Effector memory CD4-positive, alpha-beta T cell (primary cell): ENCODE data around the gene NOSTRIN.

ENCODE experiments used
- DNase-seq, 3 donors: peaks; one replicate each; pipeline ENCODE4 v3.0.0-alpha.2; 2020
- H3K27ac ChIP-seq: 2 replicates; pipeline ENCODE4 v1.7.0; 2013; ENCODE audit warnings: mild to moderate bottlenecking, low read length, moderate library complexity; ENCODE audit not compliant: insufficient read depth, poor library complexity, severe bottlenecking
- H3K27me3 ChIP-seq: replicated peaks from 2 replicates; pipeline ENCODE4 v1.7.0; 2013; ENCODE audit warnings: mild to moderate bottlenecking, low read length; ENCODE audit not compliant: insufficient read depth, control insufficient read depth, poor library complexity, severe bottlenecking
- H3K36me3 ChIP-seq: 2 replicates; pipeline ENCODE4 v1.7.0; 2013; ENCODE audit warnings: mild to moderate bottlenecking, low read length, moderate library complexity; ENCODE audit not compliant: control insufficient read depth, insufficient read depth
- H3K4me1 ChIP-seq: 2 replicates; pipeline ENCODE4 v1.7.0; 2013; ENCODE audit warnings: low read length, mild to moderate bottlenecking; ENCODE audit not compliant: control insufficient read depth, insufficient read depth, poor library complexity, severe bottlenecking
- H3K4me3 ChIP-seq: 2 replicates; pipeline ENCODE4 v1.7.0; 2013; ENCODE audit warnings: low read length, low read depth, mild to moderate bottlenecking; ENCODE audit not compliant: insufficient read depth, poor library complexity, severe bottlenecking
- H3K9me3 ChIP-seq: 2 replicates; pipeline ENCODE4 v1.7.0; 2013; ENCODE audit warnings: mild to moderate bottlenecking, low read length, moderate library complexity; ENCODE audit not compliant: control insufficient read depth

The NOSTRIN gene

GRCh38 chr2:168772704-168773103 is 29.7 kb upstream of the NOSTRIN start:
- Histone ChIP-seq H3K27me3 (no peaks in the 10 kb centered on the region), H3K36me3 (no peaks in the 10 kb centered on the region), H3K9me3 (no peaks in the 10 kb centered on the region), H3K4me3 (no peak overlapping the region), H3K4me1 (no peaks in the 10 kb centered on the region), H3K27ac (no peak overlapping the region)
- DNase-seq, result no peak

- Histone ChIP-seq H3K4me3 (no peak overlapping the region), H3K27me3 (no peaks in the 10 kb centered on the region), H3K27ac (no peak overlapping the region), H3K9me3 (no peaks in the 10 kb centered on the region), H3K36me3 (no peaks in the 10 kb centered on the region), H3K4me1 (no peaks in the 10 kb centered on the region)
- no peak for DNase-seq
Observed at GRCh38 chr2:168773128-168773527, 29.3 kb upstream of the NOSTRIN start.

GRCh38 chr2:168773719-168774521 is 28.5 kb upstream of the NOSTRIN start:
- Histone ChIP-seq H3K9me3 (no peaks in the 10 kb centered on the region), H3K27ac (no peak overlapping the region), H3K4me1 (no peaks in the 10 kb centered on the region), H3K4me3 (no peak overlapping the region), H3K36me3 (no peaks in the 10 kb centered on the region), H3K27me3 (no peaks in the 10 kb centered on the region)
- no peak for DNase-seq

- Histone ChIP-seq H3K9me3 (no peaks in the 10 kb centered on the region), H3K36me3 (no peaks in the 10 kb centered on the region), H3K27me3 (no peaks in the 10 kb centered on the region), H3K4me1 (no peaks in the 10 kb centered on the region), H3K4me3 (no peak overlapping the region), H3K27ac (no peak overlapping the region)
- DNase-seq, result no peak
Observed at GRCh38 chr2:168775837-168776236, 26.6 kb upstream of the NOSTRIN start.

GRCh38 chr2:168780669-168781071 is 21.8 kb upstream of the NOSTRIN start:
- H3K27me3 ChIP-seq, result no peaks in the 10 kb centered on the region
- H3K4me1 ChIP-seq, result no peaks in the 10 kb centered on the region
- no peaks in the 10 kb centered on the region for H3K36me3 ChIP-seq
- DNase-seq, result no peak
- H3K27ac ChIP-seq, result no peak overlapping the region
- no peaks in the 10 kb centered on the region for H3K9me3 ChIP-seq
- no peak overlapping the region for H3K4me3 ChIP-seq

- no peak overlapping the region for H3K4me3 ChIP-seq
- no peak overlapping the region for H3K27ac ChIP-seq
- DNase-seq, result no peak
- H3K36me3 ChIP-seq, result no peaks in the 10 kb centered on the region
- H3K4me1 ChIP-seq, result no peaks in the 10 kb centered on the region
- H3K9me3 ChIP-seq, result no peaks in the 10 kb centered on the region
- no peaks in the 10 kb centered on the region for H3K27me3 ChIP-seq
Observed at GRCh38 chr2:168781191-168781817, 21.1 kb upstream of the NOSTRIN start.

- H3K27me3 ChIP-seq, result no peaks in the 10 kb centered on the region
- H3K4me1 ChIP-seq, result no peaks in the 10 kb centered on the region
- H3K4me3 ChIP-seq, result no peak overlapping the region
- H3K36me3 ChIP-seq, result no peaks in the 10 kb centered on the region
- DNase-seq, result no peak
- H3K27ac ChIP-seq, result no peak overlapping the region
- no peaks in the 10 kb centered on the region for H3K9me3 ChIP-seq
Observed at GRCh38 chr2:168782271-168782670, 20.2 kb upstream of the NOSTRIN start.

GRCh38 chr2:168784993-168785392 is 17.4 kb upstream of the NOSTRIN start:
- Histone ChIP-seq H3K27ac (no peak overlapping the region), H3K4me3 (no peak overlapping the region), H3K27me3 (no peaks in the 10 kb centered on the region), H3K4me1 (no peaks in the 10 kb centered on the region), H3K9me3 (no peaks in the 10 kb centered on the region), H3K36me3 (no peaks in the 10 kb centered on the region)
- no peak for DNase-seq

- Histone ChIP-seq H3K4me3 (no peak overlapping the region), H3K36me3 (no peaks in the 10 kb centered on the region), H3K27ac (no peak overlapping the region), H3K4me1 (no peaks in the 10 kb centered on the region), H3K9me3 (no peaks in the 10 kb centered on the region), H3K27me3 (no peaks in the 10 kb centered on the region)
- DNase-seq, result no peak
Observed at GRCh38 chr2:168787098-168787781, 15.2 kb upstream of the NOSTRIN start.

GRCh38 chr2:168787782-168788376 is 14.6 kb upstream of the NOSTRIN start:
- Histone ChIP-seq H3K4me3 (no peak overlapping the region), H3K27me3 (no peaks in the 10 kb centered on the region), H3K9me3 (no peaks in the 10 kb centered on the region), H3K4me1 (no peaks in the 10 kb centered on the region), H3K36me3 (no peaks in the 10 kb centered on the region), H3K27ac (no peak overlapping the region)
- no peak for DNase-seq
